GM18519 (cell line): ENCODE results near the gene TTC28.
"Not testable (repeated sequence)": the region's sequence is repeated elsewhere in the genome, so short reads cannot be mapped to it uniquely, and the experiment has no call there.

Experiments used
- ATAC-seq: cut with Tn5 transposase; IDR thresholded peaks from one replicate; pipeline ENCODE4 v1.9.1; 2021; ENCODE audit warnings: mild to moderate bottlenecking, moderate library complexity; ENCODE audit not compliant: unreplicated experiment, low FRiP score

Gene TTC28

DNA sequence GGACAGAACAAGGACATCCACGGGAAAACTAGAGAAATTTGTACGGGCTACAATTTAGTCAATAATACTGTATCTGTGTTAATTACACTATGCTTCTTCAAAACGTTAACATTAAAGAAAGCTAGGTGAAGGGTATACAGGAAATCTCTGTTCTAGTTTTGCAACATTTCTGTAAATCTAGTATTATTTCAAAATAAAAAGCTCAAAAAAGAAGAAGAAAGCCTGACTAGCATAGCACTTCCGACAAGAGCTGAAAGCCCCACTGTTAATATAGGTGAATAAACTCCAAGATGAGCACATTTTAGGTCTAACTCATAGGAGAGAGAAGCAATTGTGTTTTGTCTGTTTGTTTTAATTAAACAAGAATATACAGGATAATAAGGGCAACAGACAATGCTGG is 299.7 kb downstream of the TTC28 start:
- no peak for ATAC-seq

DNA sequence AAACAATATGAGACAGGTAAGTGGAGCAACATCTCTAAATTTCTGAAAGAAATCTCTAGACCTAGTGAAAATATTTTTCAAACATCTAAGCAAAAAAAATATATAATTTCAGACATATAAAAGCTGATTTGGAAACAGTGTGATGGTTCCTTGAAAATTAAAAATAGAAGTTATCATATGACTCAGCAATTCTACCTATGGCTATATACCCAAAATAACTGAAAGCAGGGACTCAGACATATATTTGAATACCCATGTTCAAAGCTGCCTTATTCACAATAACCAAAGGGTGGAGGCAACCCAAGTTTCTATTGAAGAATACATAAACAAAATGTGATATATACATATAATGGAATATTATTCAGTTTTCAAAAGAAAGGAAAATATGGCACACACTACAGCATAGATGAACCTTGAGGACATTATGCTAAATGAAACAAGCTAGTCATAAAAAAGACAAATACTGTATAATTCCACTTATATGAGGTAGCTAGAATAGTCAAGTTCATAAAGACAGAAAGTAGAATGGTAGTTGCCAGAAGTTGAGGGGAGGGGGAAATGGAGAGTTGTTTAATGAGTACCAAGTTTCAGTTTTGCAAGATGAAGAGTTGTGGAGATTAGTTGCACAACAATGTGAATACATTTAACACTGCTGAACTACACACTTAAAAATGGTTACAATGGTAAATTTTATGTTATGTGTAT is 300.4 kb downstream of the TTC28 start:
- ATAC-seq: no peak

DNA sequence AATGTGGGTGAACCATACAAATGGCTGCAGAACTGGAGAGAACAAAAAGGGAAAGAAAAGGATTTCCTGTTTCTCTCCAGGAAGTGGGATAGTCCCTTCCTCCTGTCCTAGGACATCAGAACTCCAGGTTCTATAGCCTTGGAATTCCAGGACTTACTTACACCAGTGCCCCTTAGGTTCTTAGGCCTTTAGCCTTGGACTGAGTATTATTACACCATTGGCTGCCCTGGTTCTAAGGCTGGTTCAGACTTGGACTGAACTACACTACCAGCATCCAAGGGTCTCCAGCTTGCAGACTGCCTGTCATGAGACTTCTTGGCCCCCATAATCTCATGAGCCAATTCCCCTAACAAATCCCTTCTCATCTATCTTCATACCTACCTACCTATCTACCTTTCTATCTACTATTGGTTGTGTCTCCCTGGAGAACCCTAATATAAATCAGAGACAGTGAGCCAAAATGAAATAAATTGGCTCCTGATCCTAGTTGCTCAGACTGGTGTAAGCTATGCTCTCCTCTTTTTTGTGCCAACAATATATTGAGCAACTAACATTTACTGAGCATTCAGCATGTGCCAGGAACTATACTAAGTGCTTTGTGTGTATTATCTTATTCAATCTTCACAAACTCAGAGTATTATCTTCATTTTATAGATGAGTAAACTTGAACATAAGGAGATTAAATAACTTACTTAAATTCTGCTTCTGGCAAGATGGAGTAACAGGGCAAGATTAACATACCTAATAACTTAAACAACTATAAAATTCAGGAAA is 303.7 kb downstream of the TTC28 start:
- ATAC-seq: no peak

- no peak for ATAC-seq
Measured at GRCh38 chr22:28373831-28374230, 305.8 kb downstream of the TTC28 start.

- ATAC-seq: no peak
Measured at GRCh38 chr22:28369854-28370253, 309.8 kb downstream of the TTC28 start.

GRCh38 chr22:28366856-28367255 is 312.8 kb downstream of the TTC28 start:
- ATAC-seq: no peak

- ATAC-seq: no peak
Measured at GRCh38 chr22:28365371-28365770, 314.3 kb downstream of the TTC28 start.

- ATAC-seq: not testable (repeated sequence)
Measured at GRCh38 chr22:28364105-28364504, 315.5 kb downstream of the TTC28 start.

DNA sequence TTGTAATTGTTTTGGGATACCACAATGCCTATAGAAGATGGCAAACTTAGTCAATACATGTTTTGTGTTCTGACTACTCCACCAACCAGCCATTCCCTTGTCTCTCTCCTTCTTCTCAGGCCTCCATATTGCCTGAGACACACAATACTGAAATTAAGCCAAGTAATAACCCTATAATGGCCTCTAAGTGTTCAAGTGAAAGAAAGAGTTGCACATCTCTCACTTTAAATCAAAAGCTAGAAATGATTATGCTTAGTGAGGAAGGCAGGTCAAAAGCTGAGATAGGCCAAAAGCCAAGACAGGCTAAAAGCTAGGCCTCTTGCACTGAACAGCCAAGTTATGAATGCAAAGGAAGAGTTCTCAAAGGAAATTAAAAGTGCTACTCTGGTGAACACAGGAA is 318.7 kb downstream of the TTC28 start:
- no peak for ATAC-seq

DNA sequence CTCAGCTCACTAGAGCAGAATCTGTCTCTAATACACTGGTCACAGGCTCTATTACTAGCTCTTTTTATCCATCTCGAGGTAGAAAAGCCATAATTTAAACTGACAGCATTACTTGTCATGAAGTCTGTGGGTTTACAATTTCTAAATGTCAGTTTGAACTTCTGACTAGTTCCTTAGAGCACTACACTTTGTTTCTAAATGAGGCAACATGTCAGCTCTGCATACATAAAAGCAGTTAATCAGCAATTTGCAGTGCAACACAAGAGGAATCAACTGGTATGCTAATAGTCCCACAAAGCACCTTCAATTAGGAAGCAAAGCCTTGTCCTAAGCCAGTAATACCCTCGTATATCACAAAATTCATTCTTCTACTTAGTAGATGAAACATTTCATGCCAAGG is 321.3 kb downstream of the TTC28 start:
- no peak for ATAC-seq

- ATAC-seq: no peak
Measured at GRCh38 chr22:28357193-28357592, 322.4 kb downstream of the TTC28 start.

- no peak for ATAC-seq
Measured at GRCh38 chr22:28351476-28351875, 328.2 kb downstream of the TTC28 start.

GRCh38 chr22:28348613-28349609 is 330.7 kb downstream of the TTC28 start:
- ATAC-seq: no peak

DNA sequence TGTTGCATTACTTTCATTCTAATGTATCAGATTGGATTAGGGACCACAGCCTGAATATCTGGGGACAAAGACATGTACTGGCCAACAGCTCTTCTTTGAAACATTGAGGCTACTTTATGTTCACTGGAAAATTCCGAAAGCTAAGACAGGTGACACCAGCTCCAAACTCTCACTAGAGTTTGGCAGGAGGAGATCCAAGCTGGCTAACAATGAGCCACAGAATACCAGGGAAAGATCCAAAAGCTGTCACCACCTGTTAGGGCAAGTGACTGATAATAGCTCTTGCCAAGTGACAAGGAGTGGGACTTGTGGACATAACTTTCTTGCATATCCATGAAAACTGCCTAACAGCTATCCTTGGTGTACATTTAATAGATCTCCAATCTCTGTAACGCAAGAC is 333.3 kb downstream of the TTC28 start:
- ATAC-seq: no peak

DNA sequence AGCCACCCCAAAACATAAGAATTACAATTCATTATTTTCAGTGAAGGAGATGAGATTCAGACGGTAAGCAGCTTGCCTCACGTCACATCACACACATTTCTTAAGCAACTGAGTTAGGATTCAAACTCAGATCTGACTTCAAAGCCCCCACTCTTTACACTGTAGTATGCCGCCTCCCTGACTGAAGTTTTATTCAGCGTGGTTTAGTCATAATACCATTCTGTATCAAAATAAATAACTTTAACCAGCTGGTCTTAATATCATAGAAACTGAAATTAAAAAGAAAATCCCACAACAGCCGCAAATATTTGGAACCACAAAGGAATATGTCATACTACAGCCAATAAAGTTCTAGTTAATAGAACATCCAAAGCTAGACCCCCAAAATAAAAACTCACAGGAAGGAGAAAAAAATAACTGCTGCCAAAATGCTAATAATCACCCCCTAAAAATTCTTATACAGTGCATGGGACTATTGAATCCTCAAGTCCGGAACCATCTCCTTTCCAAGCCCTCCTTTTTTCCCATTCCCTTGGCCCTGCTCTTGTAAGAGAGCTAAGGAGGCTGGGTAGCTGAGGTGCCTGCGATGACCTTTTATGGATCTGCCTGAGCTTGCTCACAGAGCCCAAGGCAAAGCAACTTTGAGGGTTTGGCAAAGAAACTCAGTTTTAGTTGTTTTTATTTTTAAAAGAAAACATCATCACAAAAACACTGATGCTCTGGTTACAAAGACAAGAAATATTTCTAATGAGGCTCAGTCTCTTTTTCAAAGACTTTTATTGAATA is 334.5 kb downstream of the TTC28 start:
- no peak for ATAC-seq

DNA sequence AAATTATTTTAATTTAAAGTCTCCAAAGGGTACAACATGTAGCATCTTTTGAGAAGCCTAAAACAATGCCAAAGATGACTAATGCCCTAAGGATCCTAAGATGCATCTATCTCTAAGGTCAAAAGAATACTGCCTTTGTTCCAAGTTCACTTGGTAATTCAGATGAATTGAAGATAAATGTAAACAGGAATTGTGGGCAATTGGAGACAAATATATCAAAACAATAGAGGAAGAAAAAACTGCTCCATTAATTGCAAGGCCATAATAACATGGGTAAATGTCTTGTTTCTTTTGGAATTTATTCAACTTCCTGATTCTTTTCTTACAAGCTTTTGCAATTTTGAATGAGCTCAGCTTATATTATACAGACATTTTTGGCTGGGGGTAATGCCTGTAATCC is 338.6 kb downstream of the TTC28 start:
- no peak for ATAC-seq

- no peak for ATAC-seq
Measured at GRCh38 chr22:28333088-28333487, 346.6 kb downstream of the TTC28 start.

DNA sequence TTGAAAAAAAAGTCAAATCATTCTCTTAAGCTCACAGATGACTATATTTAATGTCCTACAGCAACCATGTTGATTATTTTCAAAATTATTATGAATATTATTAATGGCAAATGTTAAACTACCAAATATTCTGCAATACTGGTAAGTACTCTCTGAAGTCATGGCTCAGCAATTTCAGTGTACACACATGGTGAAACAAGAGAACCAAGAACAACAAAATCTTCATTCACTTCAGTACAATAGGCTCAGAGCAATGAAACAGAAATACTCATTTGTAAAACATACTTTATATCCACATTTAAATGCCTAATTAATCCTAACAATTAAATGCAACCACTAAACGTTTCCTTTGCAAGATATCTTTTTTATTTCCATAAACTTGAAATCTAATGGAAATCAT is 347.2 kb downstream of the TTC28 start:
- no peak for ATAC-seq

GRCh38 chr22:28331695-28332094 is 347.9 kb downstream of the TTC28 start:
- ATAC-seq: no peak
